Omental fat pad (tissue), 4 donors: ENCODE measurements around the gene SNRNP70. TPM values are rescaled to one million over a fixed set of nuclear protein-coding genes. Genes with fewer than 3 reads are reported as not detected.
A peak's percentile ranks its signal among the peaks of the same experiment; 100 is the strongest.
"Not testable (repeated sequence)": the region's sequence is repeated elsewhere in the genome, so short reads cannot be mapped to it uniquely, and the experiment has no call there.

Source experiments
- ATAC-seq: fragments of 150-250 bp; one replicate; pipeline ENCODE4 v1.9.1; 2016; ENCODE audit warnings: mild to moderate bottlenecking, moderate library complexity; ENCODE audit not compliant: low FRiP score
- DNase-seq: peaks from one replicate; pipeline ENCODE4 v3.0.0-alpha.2; 2019; ENCODE audit warnings: low spot score
- CTCF ChIP-seq, 3 donors: fragments of 450-650 bp; IDR thresholded peaks; one replicate each; pipeline ENCODE4 v1.5.1; 2016 to 2017; ENCODE audit warnings: antibody characterized with exemption in 3 of 3, mild to moderate bottlenecking in 3 of 3, moderate library complexity in 2 of 3
- total RNA-seq, 4 donors: library from RNA; depleted of rRNA; stranded (reverse); fragments of >200 nt; gene quantifications; one replicate each; pipeline ENCODE4 v1.1.0, GENCODE V29; 2016

Gene SNRNP70
- total RNA-seq, 4 donors from 2014 or later, result 132 to 314 (median 207) TPM

GRCh38 chr19:49141352-49141751 is 56.1 kb downstream of the SNRNP70 start:
- no peak for TF ChIP-seq CTCF (IDR thresholded peaks at IDR 0.05)
- ATAC-seq (no peak), DNase-seq (no peak)

- TF ChIP-seq CTCF (IDR thresholded peaks at IDR 0.05), result no peak
- peak; percentile 73 for DNase-seq
- ATAC-seq, result peak; percentile 97
These were observed 57.6 kb downstream of the SNRNP70 start for GRCh38 chr19:49142866-49143335.

GRCh38 chr19:49145573-49146407 is 60.5 kb downstream of the SNRNP70 start:
- no peak for ATAC-seq
- DNase-seq, result peak; percentile 90

GRCh38 chr19:49146408-49146770 is 61.1 kb downstream of the SNRNP70 start:
- ATAC-seq, DNase-seq: not testable (repeated sequence)

More at GRCh38 chr19:49145573-49146407, 60.5 kb downstream of the SNRNP70 start:
- peak in 1 of 3 donors; percentile 47 for TF ChIP-seq CTCF (IDR thresholded peaks at IDR 0.05)

- TF ChIP-seq CTCF (IDR thresholded peaks at IDR 0.05), result no peak
- no peak for DNase-seq
- ATAC-seq, result no peak
These were observed 62.9 kb downstream of the SNRNP70 start for GRCh38 chr19:49148044-49148682.

GRCh38 chr19:49148784-49149651 is 63.8 kb downstream of the SNRNP70 start:
- DNase-seq (peak; percentile 100), ATAC-seq (peak; percentile 88)
- TF ChIP-seq CTCF (IDR thresholded peaks at IDR 0.05), result no peak

GRCh38 chr19:49149652-49150105 is 64.4 kb downstream of the SNRNP70 start:
- ATAC-seq, result peak; percentile 30
- DNase-seq, result no peak
- no peak for TF ChIP-seq CTCF (IDR thresholded peaks at IDR 0.05)
